Measurements from ENCODE around the gene MPZL3. TPM values are rescaled to one million over a fixed set of nuclear protein-coding genes. Genes with fewer than 3 reads are reported as not detected.

Gene MPZL3
- polyA plus RNA-seq, 1 donor from 2014 or later: 3.6 TPM

DNA sequence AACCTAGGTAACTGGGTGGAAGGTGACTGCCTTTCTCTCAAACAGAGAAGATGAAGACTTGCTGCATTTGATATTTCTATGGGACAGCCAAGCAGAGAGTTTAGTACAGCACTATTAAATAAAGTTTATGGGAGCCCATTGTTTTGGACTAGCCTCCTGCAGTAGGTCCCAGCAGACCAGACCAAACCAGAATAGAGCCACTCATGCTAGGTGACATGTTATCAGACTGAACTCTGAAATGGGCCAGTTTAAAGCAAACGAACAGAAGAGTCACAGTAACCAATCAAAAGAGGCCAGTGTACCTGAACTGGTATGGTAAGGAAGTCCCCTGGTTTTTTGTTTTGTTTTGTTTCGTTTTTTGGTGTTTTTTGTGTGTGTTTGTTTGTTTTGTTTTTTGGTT is 19.8 kb upstream of the MPZL3 start:
- Histone ChIP-seq H3K27me3 (ENCODE audit: insufficient read depth, low read depth, low read length) (no peaks in the 10 kb centered on the region), H3K79me2 (replicated peaks; ENCODE audit: insufficient read depth, low read length) (no peaks in the 10 kb centered on the region), H3K9me2 (ENCODE audit: insufficient read depth, low read length) (no peaks in the 10 kb centered on the region), H4K20me1 (ENCODE audit: insufficient read depth) (no peaks in the 10 kb centered on the region), H3K27ac (ENCODE audit: low read length) (no peak overlapping the region), H3K9me3 (ENCODE audit: low read length) (no peaks in the 10 kb centered on the region), H3K4me2 (ENCODE audit: low read length) (no peak overlapping the region), H3K9ac (ENCODE audit: low read length) (no peak overlapping the region), H3K36me3 (ENCODE audit: insufficient read depth, low read length) (no peaks in the 10 kb centered on the region), H2AFZ (ENCODE audit: low read depth, low read length) (no peak overlapping the region), H3F3A (ENCODE audit: insufficient read depth, low read length, poor library complexity, severe bottlenecking) (no peaks in the 10 kb centered on the region), H3K4me3 (ENCODE audit: low read length) (no peak overlapping the region)
- TF ChIP-seq POLR2AphosphoS5 (IDR thresholded peaks at IDR 0.05): no peak
- TF ChIP-seq, protein P1, sequence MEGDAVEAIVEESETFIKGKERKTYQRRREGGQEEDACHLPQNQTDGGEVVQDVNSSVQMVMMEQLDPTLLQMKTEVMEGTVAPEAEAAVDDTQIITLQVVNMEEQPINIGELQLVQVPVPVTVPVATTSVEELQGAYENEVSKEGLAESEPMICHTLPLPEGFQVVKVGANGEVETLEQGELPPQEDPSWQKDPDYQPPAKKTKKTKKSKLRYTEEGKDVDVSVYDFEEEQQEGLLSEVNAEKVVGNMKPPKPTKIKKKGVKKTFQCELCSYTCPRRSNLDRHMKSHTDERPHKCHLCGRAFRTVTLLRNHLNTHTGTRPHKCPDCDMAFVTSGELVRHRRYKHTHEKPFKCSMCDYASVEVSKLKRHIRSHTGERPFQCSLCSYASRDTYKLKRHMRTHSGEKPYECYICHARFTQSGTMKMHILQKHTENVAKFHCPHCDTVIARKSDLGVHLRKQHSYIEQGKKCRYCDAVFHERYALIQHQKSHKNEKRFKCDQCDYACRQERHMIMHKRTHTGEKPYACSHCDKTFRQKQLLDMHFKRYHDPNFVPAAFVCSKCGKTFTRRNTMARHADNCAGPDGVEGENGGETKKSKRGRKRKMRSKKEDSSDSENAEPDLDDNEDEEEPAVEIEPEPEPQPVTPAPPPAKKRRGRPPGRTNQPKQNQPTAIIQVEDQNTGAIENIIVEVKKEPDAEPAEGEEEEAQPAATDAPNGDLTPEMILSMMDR (IDR thresholded peaks at IDR 0.05; ENCODE audit: poor library complexity, severe bottlenecking): no peak

DNA sequence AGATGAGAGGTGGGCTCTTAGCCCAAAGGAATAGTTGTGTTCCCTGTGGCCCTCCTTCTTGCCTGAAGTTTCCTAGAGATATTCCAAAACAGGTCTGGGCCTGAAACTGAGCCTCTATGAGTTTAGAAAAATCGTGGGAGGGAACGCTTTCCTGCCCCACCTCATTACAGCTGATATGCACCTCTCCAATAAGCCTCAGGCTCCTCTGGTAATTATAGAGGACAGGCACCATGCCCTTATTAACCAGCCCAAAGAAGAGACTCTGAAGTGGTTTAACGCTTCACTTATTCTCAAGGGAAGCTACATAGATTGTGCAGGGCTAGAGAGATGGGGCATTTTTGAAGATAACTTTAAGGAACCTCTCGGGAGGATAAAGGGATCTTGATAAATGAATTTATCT is 15.3 kb upstream of the MPZL3 start:
- Histone ChIP-seq H3K79me2 (replicated peaks; ENCODE audit: insufficient read depth, low read length) (no peaks in the 10 kb centered on the region), H3F3A (ENCODE audit: insufficient read depth, low read length, poor library complexity, severe bottlenecking) (no peaks in the 10 kb centered on the region), H4K20me1 (ENCODE audit: insufficient read depth) (no peaks in the 10 kb centered on the region), H3K4me2 (ENCODE audit: low read length) (no peak overlapping the region), H3K9me2 (ENCODE audit: insufficient read depth, low read length) (no peaks in the 10 kb centered on the region), H3K9ac (ENCODE audit: low read length) (no peak overlapping the region), H3K9me3 (ENCODE audit: low read length) (no peaks in the 10 kb centered on the region), H3K27me3 (ENCODE audit: insufficient read depth, low read depth, low read length) (peaks cover 4% of the 10 kb centered on the region), H3K36me3 (ENCODE audit: insufficient read depth, low read length) (no peaks in the 10 kb centered on the region), H3K4me3 (ENCODE audit: low read length) (no peak overlapping the region), H2AFZ (ENCODE audit: low read depth, low read length) (no peak overlapping the region), H3K27ac (ENCODE audit: low read length) (no peak overlapping the region)
- TF ChIP-seq EZH2 (IDR thresholded peaks at IDR 0.05; ENCODE audit: borderline replicate concordance, insufficient read depth, low read length, poor library complexity, severe bottlenecking) (no peak), RAD21 (conservative IDR thresholded peaks at IDR 0.05) (no peak), SMC3 (conservative IDR thresholded peaks at IDR 0.05; ENCODE audit: poor library complexity) (no peak), MXI1 (conservative IDR thresholded peaks at IDR 0.05; ENCODE audit: poor library complexity, severe bottlenecking) (no peak), TAF1 (IDR thresholded peaks at IDR 0.05; ENCODE audit: low read depth) (no peak)

DNA sequence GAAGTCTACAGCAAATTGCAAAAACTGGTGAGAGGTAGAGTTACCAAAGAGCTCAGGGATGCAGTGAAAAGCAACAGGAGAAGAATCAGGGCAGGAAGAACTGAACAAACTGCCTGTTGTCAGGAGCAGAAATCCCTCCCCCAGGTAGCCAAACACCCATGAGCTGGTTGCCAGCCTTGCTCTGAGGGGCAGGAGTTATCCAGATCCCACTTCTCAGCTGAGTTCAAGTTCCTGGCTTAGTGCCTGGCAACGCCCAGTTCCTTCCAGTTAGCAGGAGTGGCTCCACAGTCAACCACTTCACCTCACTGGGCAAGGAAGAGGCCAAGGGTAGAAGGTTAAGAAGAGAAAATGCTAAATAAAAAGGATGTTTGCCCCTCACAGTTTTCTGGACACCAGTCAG is 13.8 kb upstream of the MPZL3 start:
- no peaks in the 10 kb centered on the region for H3K36me3 ChIP-seq (ENCODE audit: insufficient read depth, low read length)
- no peak overlapping the region for H3K27ac ChIP-seq (ENCODE audit: low read length)
- no peaks in the 10 kb centered on the region for H4K20me1 ChIP-seq (ENCODE audit: insufficient read depth)
- H3K9ac ChIP-seq (ENCODE audit: low read length): no peak overlapping the region
- no peak overlapping the region for H3K4me3 ChIP-seq (ENCODE audit: low read length)
- no peaks in the 10 kb centered on the region for H3K9me2 ChIP-seq (ENCODE audit: insufficient read depth, low read length)
- no peak for TF ChIP-seq RAD21 (conservative IDR thresholded peaks at IDR 0.05)
- TF ChIP-seq, protein P1 (IDR thresholded peaks at IDR 0.05; ENCODE audit: poor library complexity, severe bottlenecking): no peak
- no peak for TF ChIP-seq EP300 (conservative IDR thresholded peaks at IDR 0.05; ENCODE audit: poor library complexity, severe bottlenecking)
- no peak for TF ChIP-seq POLR2AphosphoS5 (IDR thresholded peaks at IDR 0.05)
- TF ChIP-seq, protein P2, sequence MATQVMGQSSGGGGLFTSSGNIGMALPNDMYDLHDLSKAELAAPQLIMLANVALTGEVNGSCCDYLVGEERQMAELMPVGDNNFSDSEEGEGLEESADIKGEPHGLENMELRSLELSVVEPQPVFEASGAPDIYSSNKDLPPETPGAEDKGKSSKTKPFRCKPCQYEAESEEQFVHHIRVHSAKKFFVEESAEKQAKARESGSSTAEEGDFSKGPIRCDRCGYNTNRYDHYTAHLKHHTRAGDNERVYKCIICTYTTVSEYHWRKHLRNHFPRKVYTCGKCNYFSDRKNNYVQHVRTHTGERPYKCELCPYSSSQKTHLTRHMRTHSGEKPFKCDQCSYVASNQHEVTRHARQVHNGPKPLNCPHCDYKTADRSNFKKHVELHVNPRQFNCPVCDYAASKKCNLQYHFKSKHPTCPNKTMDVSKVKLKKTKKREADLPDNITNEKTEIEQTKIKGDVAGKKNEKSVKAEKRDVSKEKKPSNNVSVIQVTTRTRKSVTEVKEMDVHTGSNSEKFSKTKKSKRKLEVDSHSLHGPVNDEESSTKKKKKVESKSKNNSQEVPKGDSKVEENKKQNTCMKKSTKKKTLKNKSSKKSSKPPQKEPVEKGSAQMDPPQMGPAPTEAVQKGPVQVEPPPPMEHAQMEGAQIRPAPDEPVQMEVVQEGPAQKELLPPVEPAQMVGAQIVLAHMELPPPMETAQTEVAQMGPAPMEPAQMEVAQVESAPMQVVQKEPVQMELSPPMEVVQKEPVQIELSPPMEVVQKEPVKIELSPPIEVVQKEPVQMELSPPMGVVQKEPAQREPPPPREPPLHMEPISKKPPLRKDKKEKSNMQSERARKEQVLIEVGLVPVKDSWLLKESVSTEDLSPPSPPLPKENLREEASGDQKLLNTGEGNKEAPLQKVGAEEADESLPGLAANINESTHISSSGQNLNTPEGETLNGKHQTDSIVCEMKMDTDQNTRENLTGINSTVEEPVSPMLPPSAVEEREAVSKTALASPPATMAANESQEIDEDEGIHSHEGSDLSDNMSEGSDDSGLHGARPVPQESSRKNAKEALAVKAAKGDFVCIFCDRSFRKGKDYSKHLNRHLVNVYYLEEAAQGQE (IDR thresholded peaks at IDR 0.05; ENCODE audit: borderline replicate concordance): no peak
- TF ChIP-seq TAF1 (IDR thresholded peaks at IDR 0.05; ENCODE audit: low read depth): no peak
- TF ChIP-seq EZH2 (IDR thresholded peaks at IDR 0.05; ENCODE audit: borderline replicate concordance, insufficient read depth, low read length, poor library complexity, severe bottlenecking): no peak
- TF ChIP-seq SMC3 (conservative IDR thresholded peaks at IDR 0.05; ENCODE audit: poor library complexity): no peak
- no peak for TF ChIP-seq MXI1 (conservative IDR thresholded peaks at IDR 0.05; ENCODE audit: poor library complexity, severe bottlenecking)
- no peaks in the 10 kb centered on the region for H3F3A ChIP-seq (ENCODE audit: insufficient read depth, low read length, poor library complexity, severe bottlenecking)
- H3K9me3 ChIP-seq (ENCODE audit: low read length): no peaks in the 10 kb centered on the region
- no peak overlapping the region for H2AFZ ChIP-seq (ENCODE audit: low read depth, low read length)
- H3K4me2 ChIP-seq (ENCODE audit: low read length): no peak overlapping the region
- H3K27me3 ChIP-seq (ENCODE audit: insufficient read depth, low read depth, low read length): peaks cover 4% of the 10 kb centered on the region
- H3K79me2 ChIP-seq (replicated peaks; ENCODE audit: insufficient read depth, low read length): no peaks in the 10 kb centered on the region

All from neural cell (in vitro differentiated cells).